OCI-LY7 (cell line): Measurements from ENCODE around the gene VPS4B.

Experiments used
- CTCF ChIP-seq: fragments of 200-600 bp; sonication (generic); conservative IDR thresholded peaks from 2 replicates; pipeline ENCODE4 v1.5.1; 2014; ENCODE audit warnings: mild to moderate bottlenecking, antibody characterized with exemption, low read length, moderate library complexity, mixed read lengths
- EZH2phosphoT487 ChIP-seq: fragments of 200-600 bp; sonication (generic); IDR thresholded peaks from 2 replicates; pipeline ENCODE4 v1.6.1; 2018; ENCODE audit warnings: low read depth, borderline replicate concordance, mild to moderate bottlenecking, mixed run types, antibody characterized with exemption, low read length, moderate library complexity, mixed read lengths

GRCh38 chr18:63433334-63433866 lies 11.1 kb upstream of the VPS4B start:
- TF ChIP-seq CTCF (no peak), EZH2phosphoT487 (no peak)
